Trophoblast cell (in vitro differentiated cells and primary cell): ENCODE measurements around the gene LRBA.
"Not testable (repeated sequence)": the region's sequence is repeated elsewhere in the genome, so short reads cannot be mapped to it uniquely, and the experiment has no call there.

ENCODE experiments used
- DNase-seq, 2 donors: peaks; one replicate each; pipeline ENCODE4 v3.0.0-alpha.2; 2016
- H2AFZ ChIP-seq: 2 replicates; pipeline ENCODE4 v1.6.1; 2013; ENCODE audit warnings: low read length, moderate library complexity, mild to moderate bottlenecking; ENCODE audit not compliant: insufficient read depth, poor library complexity
- H2AK5ac ChIP-seq: 2 replicates; pipeline ENCODE4 v1.6.1; 2013; ENCODE audit warnings: mild to moderate bottlenecking, low read length
- H2BK120ac ChIP-seq: 2 replicates; pipeline ENCODE4 v1.6.1; 2013; ENCODE audit warnings: low read length, mild to moderate bottlenecking, moderate library complexity; ENCODE audit not compliant: insufficient read depth, poor library complexity
- H2BK12ac ChIP-seq: 2 replicates; pipeline ENCODE4 v1.6.1; 2013; ENCODE audit warnings: mild to moderate bottlenecking, low read length, moderate library complexity
- H2BK5ac ChIP-seq: 2 replicates; pipeline ENCODE4 v1.6.1; 2013; ENCODE audit warnings: low read length, low read depth, moderate library complexity, mild to moderate bottlenecking; ENCODE audit not compliant: poor library complexity
- H3K14ac ChIP-seq: 2 replicates; pipeline ENCODE4 v1.6.1; 2013; ENCODE audit warnings: mild to moderate bottlenecking, low read length
- H3K18ac ChIP-seq: 2 replicates; pipeline ENCODE4 v1.6.1; 2013; ENCODE audit warnings: mild to moderate bottlenecking, low read length
- H3K23ac ChIP-seq: 2 replicates; pipeline ENCODE4 v1.6.1; 2013; ENCODE audit warnings: low read length
- H3K27ac ChIP-seq: 2 replicates; pipeline ENCODE4 v1.5.1; 2013; ENCODE audit warnings: low read depth, mild to moderate bottlenecking, inconsistent platforms, low read length, moderate library complexity
- H3K27me3 ChIP-seq: 2 replicates; pipeline ENCODE4 v1.6.1; 2013; ENCODE audit warnings: inconsistent platforms, mild to moderate bottlenecking, low read length, moderate library complexity; ENCODE audit not compliant: insufficient read depth
- H3K36me3 ChIP-seq, 2 experiments: 1 replicate in 1 of 2; 2 replicates in 1 of 2; pipeline ENCODE4 v1.6.1; 2013; ENCODE audit warnings: low read length in 2 of 2, mild to moderate bottlenecking in 2 of 2, moderate library complexity in 1 of 2; ENCODE audit not compliant: insufficient read depth in 2 of 2, control insufficient read depth in 1 of 2
- H3K4ac ChIP-seq: 2 replicates; pipeline ENCODE4 v1.6.1; 2013; ENCODE audit warnings: low read depth, mild to moderate bottlenecking, low read length, moderate library complexity
- H3K4me1 ChIP-seq, 2 experiments: 1 replicate in 1 of 2; 2 replicates in 1 of 2; pipeline ENCODE4 v1.6.1; 2013; ENCODE audit warnings: low read length in 2 of 2, mild to moderate bottlenecking in 2 of 2, moderate library complexity in 1 of 2; ENCODE audit not compliant: insufficient read depth in 2 of 2, control insufficient read depth in 1 of 2
- H3K4me2 ChIP-seq: 2 replicates; pipeline ENCODE4 v1.6.1; 2013; ENCODE audit warnings: inconsistent platforms, mild to moderate bottlenecking, low read length, moderate library complexity
- H3K4me3 ChIP-seq: 2 replicates; pipeline ENCODE4 v1.5.1; 2013; ENCODE audit warnings: mild to moderate bottlenecking, low read depth, low read length, inconsistent platforms
- H3K79me1 ChIP-seq: one replicate; pipeline ENCODE4 v1.6.1; 2013; ENCODE audit warnings: low read length
- H3K79me2 ChIP-seq: 2 replicates; pipeline ENCODE4 v1.6.1; 2013; ENCODE audit warnings: low read length, mild to moderate bottlenecking; ENCODE audit not compliant: control insufficient read depth, insufficient read depth, poor library complexity
- H3K9ac ChIP-seq: 2 replicates; pipeline ENCODE4 v1.6.1; 2013; ENCODE audit warnings: mild to moderate bottlenecking, low read length
- H3K9me3 ChIP-seq: 2 replicates; pipeline ENCODE4 v1.6.1; 2013; ENCODE audit warnings: low read depth, mild to moderate bottlenecking, control low read depth, inconsistent platforms, low read length; ENCODE audit not compliant: insufficient read depth
- H4K12ac ChIP-seq: 2 replicates; pipeline ENCODE4 v1.6.1; 2013; ENCODE audit warnings: low read depth, mild to moderate bottlenecking, low read length, moderate library complexity
- H4K8ac ChIP-seq: 2 replicates; pipeline ENCODE4 v1.6.1; 2013; ENCODE audit warnings: low read depth, mild to moderate bottlenecking, low read length, moderate library complexity
- H4K91ac ChIP-seq: one replicate; pipeline ENCODE4 v1.6.1; 2013; ENCODE audit warnings: low read depth, mild to moderate bottlenecking, low read length, moderate library complexity
- WGBS: extraction: QIAGEN DNeasy Blood & Tissue Kit; methylation state at CpG from one replicate; pipeline ENCODE4 v1.1.7; 2013; ENCODE audit warnings: missing lambda C conversion rate; ENCODE audit not compliant: insufficient read length, insufficient coverage; ENCODE audit errors: extremely low coverage; 5-methylcytosine and 5-hydroxymethylcytosine counted together

LRBA gene

DNA sequence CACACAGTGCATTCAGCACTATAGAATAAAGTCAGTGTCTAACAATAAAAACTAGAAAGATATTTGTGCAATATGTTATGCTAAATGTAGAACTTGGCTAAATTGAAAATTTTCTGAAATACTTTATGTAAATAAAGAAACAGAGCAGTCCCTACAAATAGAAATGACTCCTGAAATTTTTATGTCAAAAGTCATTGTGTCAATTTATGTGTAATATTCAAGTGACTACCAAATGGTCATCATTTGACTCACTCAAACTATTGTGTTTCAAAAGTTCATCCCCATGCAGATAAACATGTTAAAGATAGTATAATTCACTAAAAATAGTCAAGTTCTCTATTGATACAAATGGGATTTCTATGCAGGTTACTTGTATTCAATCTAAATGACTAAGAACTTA lies 17.9 kb downstream of the LRBA start:
- Histone ChIP-seq H2BK12ac (no peak overlapping the region), H2BK120ac (no peak overlapping the region), H3K79me1 (no peaks in the 10 kb centered on the region), H2AFZ (no peak overlapping the region), H3K27ac (no peak overlapping the region), H3K79me2 (no peaks in the 10 kb centered on the region), H3K9ac (no peak overlapping the region), H3K4me1 (no peaks in the 10 kb centered on the region), H4K91ac (no peak overlapping the region), H3K4ac (no peak overlapping the region), H2BK5ac (no peak overlapping the region), H3K23ac (no peak overlapping the region), H3K14ac (no peak overlapping the region), H3K27me3 (no peaks in the 10 kb centered on the region), H4K8ac (no peak overlapping the region), H3K4me2 (no peak overlapping the region), H3K18ac (no peak overlapping the region), H3K9me3 (no peaks in the 10 kb centered on the region), H4K12ac (no peak overlapping the region), H3K36me3 (no peaks in the 10 kb centered on the region), H3K4me3 (no peak overlapping the region), H2AK5ac (no peak overlapping the region)
- DNase-seq: no peak

- DNase-seq: no peak
- Histone ChIP-seq H3K27ac (no peak overlapping the region), H3K18ac (no peak overlapping the region), H4K8ac (no peak overlapping the region), H2BK120ac (no peak overlapping the region), H4K12ac (no peak overlapping the region), H3K79me2 (no peaks in the 10 kb centered on the region), H3K4me1 (no peaks in the 10 kb centered on the region), H3K36me3 (no peaks in the 10 kb centered on the region), H3K14ac (no peak overlapping the region), H2AK5ac (no peak overlapping the region), H3K23ac (no peak overlapping the region), H3K4ac (no peak overlapping the region), H3K27me3 (no peaks in the 10 kb centered on the region), H2BK5ac (no peak overlapping the region), H3K9ac (no peak overlapping the region), H3K9me3 (no peaks in the 10 kb centered on the region), H3K79me1 (no peaks in the 10 kb centered on the region), H4K91ac (no peak overlapping the region), H3K4me2 (no peak overlapping the region), H3K4me3 (no peak overlapping the region), H2AFZ (no peak overlapping the region), H2BK12ac (no peak overlapping the region)
- WGBS: no CpG with 5 or more reads among the region's 2 CpGs
Measured at GRCh38 chr4:150994721-150995120, 20.4 kb downstream of the LRBA start.

GRCh38 chr4:150993577-150993976 lies 21.5 kb downstream of the LRBA start:
- H3K79me2 ChIP-seq, H3K4me2 ChIP-seq, H3K9me3 ChIP-seq, H2BK5ac ChIP-seq, H2AFZ ChIP-seq, H3K18ac ChIP-seq, DNase-seq, H3K27me3 ChIP-seq, H3K23ac ChIP-seq, H3K14ac ChIP-seq, H3K27ac ChIP-seq, H2AK5ac ChIP-seq, H3K9ac ChIP-seq, H3K36me3 ChIP-seq, H2BK12ac ChIP-seq, H3K4me1 ChIP-seq, H3K4ac ChIP-seq, H4K8ac ChIP-seq, H3K4me3 ChIP-seq, H2BK120ac ChIP-seq, H4K12ac ChIP-seq, H3K79me1 ChIP-seq, H4K91ac ChIP-seq: not testable (repeated sequence)
- no CpG with 5 or more reads among the region's 3 CpGs for WGBS

DNA sequence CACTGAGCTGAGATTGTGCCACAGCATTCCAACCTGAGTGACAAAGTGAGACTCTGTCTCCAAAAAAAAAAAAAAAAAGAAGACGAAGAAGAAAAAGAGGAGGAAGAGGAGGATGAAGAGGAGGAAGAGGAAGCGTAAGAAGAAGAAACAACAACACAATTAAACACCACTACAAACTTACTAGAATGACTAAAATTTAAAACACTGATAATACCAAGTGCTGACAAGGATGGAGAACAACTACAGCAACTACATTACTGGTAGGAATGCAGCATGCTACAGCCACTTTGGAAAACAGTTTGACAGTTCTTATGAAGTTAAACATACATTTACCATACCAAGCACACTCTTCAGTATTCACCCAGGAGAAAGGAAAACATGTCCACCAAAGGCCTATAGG lies 24.1 kb downstream of the LRBA start:
- no peak for DNase-seq
- Histone ChIP-seq H2BK5ac (no peak overlapping the region), H2AK5ac (no peak overlapping the region), H3K4me3 (no peak overlapping the region), H3K14ac (no peak overlapping the region), H2BK12ac (no peak overlapping the region), H4K8ac (no peak overlapping the region), H3K36me3 (no peaks in the 10 kb centered on the region), H3K27ac (no peak overlapping the region), H3K4me2 (no peak overlapping the region), H3K23ac (no peak overlapping the region), H3K27me3 (no peaks in the 10 kb centered on the region), H2BK120ac (no peak overlapping the region), H3K4ac (no peak overlapping the region), H3K18ac (no peak overlapping the region), H4K12ac (no peak overlapping the region), H4K91ac (no peak overlapping the region), H3K9ac (no peak overlapping the region), H3K79me2 (no peaks in the 10 kb centered on the region), H3K79me1 (no peaks in the 10 kb centered on the region), H3K4me1 (no peaks in the 10 kb centered on the region), H3K9me3 (no peaks in the 10 kb centered on the region), H2AFZ (no peak overlapping the region)
- no CpG with 5 or more reads among the region's 2 CpGs for WGBS

GRCh38 chr4:150990250-150990649 lies 24.8 kb downstream of the LRBA start:
- H3K27me3 ChIP-seq: no peaks in the 10 kb centered on the region
- no peaks in the 10 kb centered on the region for H3K36me3 ChIP-seq
- no peak overlapping the region for H3K23ac ChIP-seq
- no peak overlapping the region for H2BK5ac ChIP-seq
- no peak overlapping the region for H4K91ac ChIP-seq
- no peak overlapping the region for H3K27ac ChIP-seq
- no peak overlapping the region for H3K14ac ChIP-seq
- no peak overlapping the region for H4K12ac ChIP-seq
- no peaks in the 10 kb centered on the region for H3K9me3 ChIP-seq
- no peak overlapping the region for H2AFZ ChIP-seq
- no peak overlapping the region for H3K18ac ChIP-seq
- no peak overlapping the region for H3K4me2 ChIP-seq
- no peak overlapping the region for H2BK120ac ChIP-seq
- no peak overlapping the region for H2AK5ac ChIP-seq
- no peaks in the 10 kb centered on the region for H3K79me2 ChIP-seq
- no peak for DNase-seq
- no CpG with 5 or more reads among the region's 3 CpGs for WGBS
- H3K4me1 ChIP-seq: no peaks in the 10 kb centered on the region
- no peak overlapping the region for H3K9ac ChIP-seq
- H3K4ac ChIP-seq: no peak overlapping the region
- no peak overlapping the region for H2BK12ac ChIP-seq
- H3K79me1 ChIP-seq: no peaks in the 10 kb centered on the region
- H4K8ac ChIP-seq: no peak overlapping the region
- H3K4me3 ChIP-seq: no peak overlapping the region
